DOHH2 (cell line): Measurements from ENCODE around the gene PKIG.

Experiments
- H3F3A ChIP-seq: fragments of 200-600 bp; sonication (generic), shearing (Covaris generic); 2 replicates; pipeline ENCODE4 v1.6.0; 2016; ENCODE audit warnings: antibody characterized with exemption, mild to moderate bottlenecking; ENCODE audit not compliant: control insufficient read depth, insufficient read depth
- H3K27ac ChIP-seq: fragments of 200-600 bp; sonication (generic); 2 replicates; pipeline ENCODE4 v1.5.1; 2014; ENCODE audit warnings: low read depth, mild to moderate bottlenecking, low read length, moderate library complexity
- H3K27me3 ChIP-seq: fragments of 200-600 bp; sonication (generic); 2 replicates; pipeline ENCODE4 v1.6.1; 2014; ENCODE audit warnings: mild to moderate bottlenecking, low read length, mixed read lengths; ENCODE audit not compliant: control insufficient read depth
- H3K36me3 ChIP-seq: fragments of 200-600 bp; sonication (generic); 2 replicates; pipeline ENCODE4 v1.6.1; 2014; ENCODE audit warnings: mild to moderate bottlenecking, low read length, moderate library complexity, mixed read lengths; ENCODE audit not compliant: control insufficient read depth
- H3K4me1 ChIP-seq: fragments of 200-600 bp; sonication (generic); 2 replicates; pipeline ENCODE4 v1.6.1; 2014; ENCODE audit warnings: mild to moderate bottlenecking, low read length, mixed read lengths; ENCODE audit not compliant: control insufficient read depth
- H3K4me2 ChIP-seq: fragments of 200-600 bp; sonication (generic); 2 replicates; pipeline ENCODE4 v1.6.0; 2014; ENCODE audit warnings: mild to moderate bottlenecking, low read length, moderate library complexity
- H3K4me3 ChIP-seq: fragments of 200-600 bp; sonication (generic); 2 replicates; pipeline ENCODE4 v1.5.1; 2014; ENCODE audit warnings: mild to moderate bottlenecking, low read length, mixed read lengths
- H3K79me2 ChIP-seq: fragments of 200-600 bp; sonication (generic); 2 replicates; pipeline ENCODE4 v1.6.1; 2014; ENCODE audit warnings: mild to moderate bottlenecking, low read length, mixed read lengths; ENCODE audit not compliant: control insufficient read depth
- H3K9me2 ChIP-seq: fragments of 200-600 bp; sonication (generic); replicated peaks from 2 replicates; pipeline ENCODE4 v1.6.1; 2014; ENCODE audit warnings: mild to moderate bottlenecking, low read length, mixed read lengths; ENCODE audit not compliant: control insufficient read depth
- H3K9me3 ChIP-seq: fragments of 200-600 bp; sonication (generic); 2 replicates; pipeline ENCODE4 v1.6.1; 2014; ENCODE audit warnings: antibody characterized with exemption, low read length, mixed read lengths; ENCODE audit not compliant: control insufficient read depth, insufficient read depth
- H4K20me1 ChIP-seq: fragments of 200-600 bp; sonication (generic); 2 replicates; pipeline ENCODE4 v1.6.0; 2014; ENCODE audit warnings: low read depth, mild to moderate bottlenecking, antibody characterized with exemption, low read length, moderate library complexity; ENCODE audit not compliant: control insufficient read depth, insufficient read depth
- EZH2phosphoT487 ChIP-seq: fragments of 200-600 bp; sonication (generic); IDR thresholded peaks from 2 replicates; pipeline ENCODE4 v1.6.1; 2017; ENCODE audit warnings: borderline replicate concordance, mild to moderate bottlenecking, antibody characterized with exemption, low read length, moderate library complexity, mixed read lengths
- TF ChIP-seq, protein P1 (sequence below): fragments of 200-600 bp; sonication (generic); IDR thresholded peaks from one replicate; pipeline ENCODE4 v1.5.1; 2014; ENCODE audit warnings: antibody characterized with exemption, mild to moderate bottlenecking, low read depth, low read length; ENCODE audit not compliant: poor library complexity, severe bottlenecking

Gene PKIG

DNA sequence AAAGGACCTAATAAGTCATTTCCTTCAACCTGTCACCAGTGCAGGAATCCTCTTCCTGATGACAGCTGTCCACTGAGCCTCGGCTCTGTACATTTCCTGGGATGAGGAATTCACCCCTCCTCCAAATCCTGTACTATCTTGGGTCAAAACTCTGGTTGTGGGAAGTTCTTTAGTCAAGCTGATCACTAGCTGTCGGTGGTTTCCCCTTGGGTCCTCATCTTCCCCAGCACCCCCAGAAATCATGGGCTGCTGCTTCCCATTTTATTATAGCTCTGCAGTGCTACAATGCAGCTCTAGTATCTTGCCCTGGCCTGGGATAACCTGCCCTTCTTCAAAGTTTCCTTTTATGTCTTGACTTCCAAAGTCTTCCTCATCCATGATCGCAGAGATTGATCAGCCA lies 83.7 kb downstream of the PKIG start:
- no peak overlapping the region for H3K27ac ChIP-seq
- H3K4me3 ChIP-seq, result no peak overlapping the region
- no peaks in the 10 kb centered on the region for H3K9me3 ChIP-seq
- no peaks in the 10 kb centered on the region for H3K79me2 ChIP-seq
- no peaks in the 10 kb centered on the region for H4K20me1 ChIP-seq
- no peaks in the 10 kb centered on the region for H3K36me3 ChIP-seq
- TF ChIP-seq EZH2phosphoT487, result no peak
- TF ChIP-seq, protein P1, sequence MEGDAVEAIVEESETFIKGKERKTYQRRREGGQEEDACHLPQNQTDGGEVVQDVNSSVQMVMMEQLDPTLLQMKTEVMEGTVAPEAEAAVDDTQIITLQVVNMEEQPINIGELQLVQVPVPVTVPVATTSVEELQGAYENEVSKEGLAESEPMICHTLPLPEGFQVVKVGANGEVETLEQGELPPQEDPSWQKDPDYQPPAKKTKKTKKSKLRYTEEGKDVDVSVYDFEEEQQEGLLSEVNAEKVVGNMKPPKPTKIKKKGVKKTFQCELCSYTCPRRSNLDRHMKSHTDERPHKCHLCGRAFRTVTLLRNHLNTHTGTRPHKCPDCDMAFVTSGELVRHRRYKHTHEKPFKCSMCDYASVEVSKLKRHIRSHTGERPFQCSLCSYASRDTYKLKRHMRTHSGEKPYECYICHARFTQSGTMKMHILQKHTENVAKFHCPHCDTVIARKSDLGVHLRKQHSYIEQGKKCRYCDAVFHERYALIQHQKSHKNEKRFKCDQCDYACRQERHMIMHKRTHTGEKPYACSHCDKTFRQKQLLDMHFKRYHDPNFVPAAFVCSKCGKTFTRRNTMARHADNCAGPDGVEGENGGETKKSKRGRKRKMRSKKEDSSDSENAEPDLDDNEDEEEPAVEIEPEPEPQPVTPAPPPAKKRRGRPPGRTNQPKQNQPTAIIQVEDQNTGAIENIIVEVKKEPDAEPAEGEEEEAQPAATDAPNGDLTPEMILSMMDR, result no peak
- no peaks in the 10 kb centered on the region for H3K9me2 ChIP-seq
- peaks cover 4% of the 10 kb centered on the region; the same call in 1 of the 2 replicates for H3K27me3 ChIP-seq
- H3F3A ChIP-seq, result no peaks in the 10 kb centered on the region
- no peaks in the 10 kb centered on the region for H3K4me1 ChIP-seq
- no peak overlapping the region for H3K4me2 ChIP-seq
